ENCODE results near the gene AURKAIP1. TPM values are rescaled to one million over a fixed set of nuclear protein-coding genes. Genes with fewer than 3 reads are reported as not detected.
"Not testable (repeated sequence)": the region's sequence is repeated elsewhere in the genome, so short reads cannot be mapped to it uniquely, and the experiment has no call there.

The AURKAIP1 gene
- polyA plus RNA-seq, 1 donor (not counting 4 experiments of a cell fraction or from before 2014, with no cell fraction given), result 86.9 TPM

DNA sequence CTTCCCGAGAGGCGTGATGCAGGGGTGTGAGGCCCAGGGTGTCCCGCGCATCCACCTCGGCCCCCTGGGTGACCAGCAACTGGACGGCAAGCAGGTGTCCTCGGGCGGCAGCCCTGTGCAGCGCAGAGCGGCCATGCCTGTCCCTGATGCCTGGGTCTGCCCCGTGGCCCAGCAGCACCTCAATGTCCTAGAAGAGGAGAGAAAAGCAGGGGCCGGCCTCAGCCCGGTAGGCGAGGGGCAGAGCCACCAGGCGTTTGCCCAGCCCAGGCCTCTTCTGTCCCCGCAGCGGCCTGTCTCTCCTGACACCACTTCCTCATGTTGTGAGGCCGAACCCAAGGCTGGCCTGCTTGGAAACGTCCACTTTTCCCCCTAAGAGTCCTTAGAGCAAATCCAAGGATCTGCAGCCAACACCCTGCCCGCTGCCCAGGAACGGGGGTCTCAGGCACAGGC, 44.4 kb upstream of the AURKAIP1 start:
- H3K9ac ChIP-seq (ENCODE audit: control insufficient read depth, extremely low read depth, insufficient read depth, low read length), result peak overlapping the region; percentile 33
- no peak overlapping the region for H2AFZ ChIP-seq (ENCODE audit: control insufficient read depth, low read length)
- no peaks in the 10 kb centered on the region for H3K79me2 ChIP-seq (ENCODE audit: control insufficient read depth, insufficient read depth, low read length)
- H3K4me3 ChIP-seq (ENCODE audit: control insufficient read depth in 2 of 3, extremely low read depth in 1 of 3, insufficient read depth in 2 of 3, low read depth in 1 of 3, low read length in 3 of 3), result peak overlapping the region in 1 of 3 experiments; percentile 14
- peak overlapping the region; percentile 54 for H3K4me2 ChIP-seq (ENCODE audit: control insufficient read depth, extremely low read depth, insufficient read depth, low read depth, low read length)
- no peaks in the 10 kb centered on the region for H3K27me3 ChIP-seq (ENCODE audit: control insufficient read depth, extremely low read depth, insufficient read depth, low read length)
- H4K20me1 ChIP-seq (ENCODE audit: control insufficient read depth, extremely low read depth, insufficient read depth, low read length), result no peaks in the 10 kb centered on the region
- DNase-seq (ENCODE audit: low read depth, low spot score) (no peak), FAIRE-seq (no peak)
- dilution Hi-C loops (cut with MboI; ENCODE audit: extremely low pct_ligation_motif_present, low sequenced_read_pairs), result no loop called here
- H3K9me3 ChIP-seq (ENCODE audit: control insufficient read depth, low read depth, low read length), result no peaks in the 10 kb centered on the region
- no peaks in the 10 kb centered on the region for H3K9me1 ChIP-seq (ENCODE audit: control insufficient read depth, extremely low read depth, insufficient read depth, low read length)
- H3K36me3 ChIP-seq (ENCODE audit: control insufficient read depth in 2 of 2, extremely low read depth in 1 of 2, insufficient read depth in 2 of 2, low read length in 2 of 2), result no peaks in the 10 kb centered on the region
- H3K27ac ChIP-seq (ENCODE audit: control insufficient read depth, insufficient read depth, low read length), result no peak overlapping the region
- peaks cover 34% of the 10 kb centered on the region for H3K4me1 ChIP-seq (ENCODE audit: control insufficient read depth, extremely low read depth, insufficient read depth, low read length)
- TF ChIP-seq CTCF (optimal IDR thresholded peaks at IDR 0.05 in 1 of 3, IDR thresholded peaks at IDR 0.05 in 1 of 3, conservative IDR thresholded peaks at IDR 0.05 in 1 of 3; ENCODE audit: extremely low read depth in 1 of 3, insufficient read depth in 2 of 3, low read length in 3 of 3), result no peak
- no peak for TF ChIP-seq EZH2 (IDR thresholded peaks at IDR 0.05; ENCODE audit: low read length)

GRCh38 chr1:1418464-1419362, 43.7 kb upstream of the AURKAIP1 start:
- Histone ChIP-seq H3K27me3 (ENCODE audit: control insufficient read depth, extremely low read depth, insufficient read depth, low read length) (no peaks in the 10 kb centered on the region), H3K4me2 (ENCODE audit: control insufficient read depth, extremely low read depth, insufficient read depth, low read depth, low read length) (peak overlapping the region; percentile 54), H3K27ac (ENCODE audit: control insufficient read depth, insufficient read depth, low read length) (no peak overlapping the region), H3K4me1 (ENCODE audit: control insufficient read depth, extremely low read depth, insufficient read depth, low read length) (peaks cover 34% of the 10 kb centered on the region), H2AFZ (ENCODE audit: control insufficient read depth, low read length) (peak overlapping the region; percentile 19), H3K9me1 (ENCODE audit: control insufficient read depth, extremely low read depth, insufficient read depth, low read length) (no peaks in the 10 kb centered on the region), H3K9me3 (ENCODE audit: control insufficient read depth, low read depth, low read length) (no peaks in the 10 kb centered on the region), H3K4me3 (ENCODE audit: control insufficient read depth in 2 of 3, extremely low read depth in 1 of 3, insufficient read depth in 2 of 3, low read depth in 1 of 3, low read length in 3 of 3) (no peak overlapping the region), H4K20me1 (ENCODE audit: control insufficient read depth, extremely low read depth, insufficient read depth, low read length) (no peaks in the 10 kb centered on the region), H3K9ac (ENCODE audit: control insufficient read depth, extremely low read depth, insufficient read depth, low read length) (peak overlapping the region; percentile 4), H3K36me3 (ENCODE audit: control insufficient read depth in 2 of 2, extremely low read depth in 1 of 2, insufficient read depth in 2 of 2, low read length in 2 of 2) (no peaks in the 10 kb centered on the region), H3K79me2 (ENCODE audit: control insufficient read depth, insufficient read depth, low read length) (no peaks in the 10 kb centered on the region)
- DNase-seq (ENCODE audit: low read depth, low spot score) (no peak), FAIRE-seq (no peak)
- TF ChIP-seq EZH2 (IDR thresholded peaks at IDR 0.05; ENCODE audit: low read length), result no peak
- no peak for TF ChIP-seq CTCF (optimal IDR thresholded peaks at IDR 0.05 in 1 of 3, IDR thresholded peaks at IDR 0.05 in 1 of 3, conservative IDR thresholded peaks at IDR 0.05 in 1 of 3; ENCODE audit: extremely low read depth in 1 of 3, insufficient read depth in 2 of 3, low read length in 3 of 3)
- dilution Hi-C loops (cut with MboI; ENCODE audit: extremely low pct_ligation_motif_present, low sequenced_read_pairs), result no loop called here

DNA sequence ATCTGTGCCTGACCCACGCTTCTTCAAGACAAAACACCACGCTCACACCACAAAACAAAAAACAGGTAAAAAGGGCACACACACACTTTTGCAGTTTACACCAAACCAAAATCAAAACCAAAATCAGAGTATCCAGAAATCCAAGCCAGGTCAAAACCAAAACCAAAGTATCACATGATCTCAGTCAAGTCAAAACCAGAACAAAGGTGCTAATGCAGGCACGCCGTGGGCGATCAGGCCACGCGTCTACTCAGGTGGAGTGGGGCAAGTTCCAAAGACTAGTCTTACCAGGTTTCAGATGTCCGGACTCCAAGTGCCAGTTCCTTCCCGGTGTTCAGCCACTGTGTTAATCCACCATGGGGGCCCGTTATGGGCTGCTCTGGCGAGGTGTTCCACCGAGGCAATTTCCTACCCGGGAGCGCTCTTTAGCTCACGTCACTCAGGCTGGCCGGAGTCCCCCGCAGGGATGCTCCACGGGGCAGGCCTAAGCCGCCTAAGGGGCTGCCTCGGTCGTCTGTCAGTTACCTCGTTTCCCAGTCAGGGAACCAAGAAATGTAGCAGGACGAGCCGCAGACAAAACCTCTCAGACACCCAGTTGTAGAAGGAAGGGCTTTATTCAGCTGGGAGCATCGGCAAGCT, 42.9 kb upstream of the AURKAIP1 start:
- H3K4me1 ChIP-seq (ENCODE audit: control insufficient read depth, extremely low read depth, insufficient read depth, low read length), result peaks cover 29% of the 10 kb centered on the region
- FAIRE-seq; H3K9me3 ChIP-seq (ENCODE audit: control insufficient read depth, low read depth, low read length); dilution Hi-C loops (cut with MboI; ENCODE audit: extremely low pct_ligation_motif_present, low sequenced_read_pairs); H3K9me1 ChIP-seq (ENCODE audit: control insufficient read depth, extremely low read depth, insufficient read depth, low read length); H4K20me1 ChIP-seq (ENCODE audit: control insufficient read depth, extremely low read depth, insufficient read depth, low read length); H3K27me3 ChIP-seq (ENCODE audit: control insufficient read depth, extremely low read depth, insufficient read depth, low read length); H3K4me3 ChIP-seq (ENCODE audit: control insufficient read depth in 2 of 3, extremely low read depth in 1 of 3, insufficient read depth in 2 of 3, low read depth in 1 of 3, low read length in 3 of 3); H3K36me3 ChIP-seq (ENCODE audit: control insufficient read depth in 2 of 2, extremely low read depth in 1 of 2, insufficient read depth in 2 of 2, low read length in 2 of 2); H3K79me2 ChIP-seq (ENCODE audit: control insufficient read depth, insufficient read depth, low read length); DNase-seq (ENCODE audit: low read depth, low spot score); H3K27ac ChIP-seq (ENCODE audit: control insufficient read depth, insufficient read depth, low read length): not testable (repeated sequence)
- H3K9ac ChIP-seq (ENCODE audit: control insufficient read depth, extremely low read depth, insufficient read depth, low read length), result peak overlapping the region; percentile 4
- H2AFZ ChIP-seq (ENCODE audit: control insufficient read depth, low read length), result peak overlapping the region; percentile 40
- H3K4me2 ChIP-seq (ENCODE audit: control insufficient read depth, extremely low read depth, insufficient read depth, low read depth, low read length), result peak overlapping the region; percentile 25

Data from keratinocyte (primary cell).